Activated CD8-positive, alpha-beta T cell treated with anti-CD3 and anti-CD28 coated beads for 36 hours (primary cell): ENCODE data around the gene RASL10A. TPM values are rescaled to one million over a fixed set of nuclear protein-coding genes. Genes with fewer than 3 reads are reported as not detected.

Experiments
- ATAC-seq: fragments of 200-7000 bp; cut with Tn5 transposase; one replicate; pipeline ENCODE4 v1.10.0; 2021; ENCODE audit warnings: mild to moderate bottlenecking, moderate library complexity
- CTCF ChIA-PET: fragments of 350-600 bp; sonication (Branson Sonifier 250); formaldehyde crosslinking; loops from one replicate; lab custom pipeline; 2021; ENCODE audit warnings: antibody characterized with exemption; lab: Charles Lee
- POLR2A ChIA-PET: fragments of 350-600 bp; sonication (Branson Sonifier 250); formaldehyde crosslinking; loops from one replicate; lab custom pipeline; 2021; ENCODE audit warnings: antibody characterized with exemption; lab: Charles Lee
- DNase-seq: peaks from one replicate; pipeline ENCODE4 v3.0.0-alpha.2; 2020
- H3K27ac Mint-ChIP-seq: one replicate; pipeline ENCODE4 v1.8.0; 2021; ENCODE audit warnings: mild to moderate bottlenecking, mixed read lengths
- H3K27me3 Mint-ChIP-seq: one replicate; pipeline ENCODE4 v1.8.0; 2021; ENCODE audit warnings: mixed read lengths
- H3K36me3 Mint-ChIP-seq: one replicate; pipeline ENCODE4 v1.8.0; 2021; ENCODE audit warnings: low read depth, mixed read lengths
- H3K4me1 Mint-ChIP-seq: one replicate; pipeline ENCODE4 v1.8.0; 2021; ENCODE audit warnings: low read depth, mixed read lengths
- H3K4me3 Mint-ChIP-seq: one replicate; pipeline ENCODE4 v1.8.0; 2021; ENCODE audit warnings: mild to moderate bottlenecking, moderate library complexity, mixed read lengths
- H3K9me3 Mint-ChIP-seq: one replicate; pipeline ENCODE4 v1.8.0; 2021; ENCODE audit warnings: mixed read lengths
- CTCF ChIP-seq: fragments of 200-600 bp; IDR thresholded peaks from one replicate; pipeline ENCODE4 v1.8.0; 2022; ENCODE audit warnings: antibody characterized with exemption, mild to moderate bottlenecking
- intact Hi-C: fragments of 100-400 bp; cut with micrococcal nuclease; formaldehyde crosslinking; loops from one replicate; pipeline ENCODE4 v1.10.0; 2022
- total RNA-seq, 2 experiments: library from RNA; stranded (reverse); gene quantifications; one replicate each; pipeline ENCODE4 v1.2.3, GENCODE V29; 2021

Gene RASL10A
- total RNA-seq, 2 experiments from 2014 or later: 0.56 TPM; not detected in 1

GRCh38 chr22:29288837-29289236, 26.7 kb downstream of the RASL10A start:
- intact Hi-C loops: no loop called here
- peaks cover 17% of the 10 kb centered on the region for H3K4me1 Mint-ChIP-seq
- peaks cover 60% of the 10 kb centered on the region for H3K36me3 Mint-ChIP-seq
- ChIA-PET CTCF (interaction anchor here (1.3 kb wide), 1 partner anchor 25 kb away, joined by 3 read pairs; no protein-coding TSS in a partner anchor), POLR2A (interaction anchor here (1.1 to 8.3 kb wide), 4 partner anchors 10 to 21 kb away, joined by 4 to 51 read pairs (median 6); partner anchors contain the start of genes EWSR1 and RHBDD3)
- no peaks in the 10 kb centered on the region for H3K27me3 Mint-ChIP-seq
- H3K9me3 Mint-ChIP-seq: no peaks in the 10 kb centered on the region
- ATAC-seq (no peak), DNase-seq (no peak)
- peak overlapping the region; percentile 0 for H3K27ac Mint-ChIP-seq
- TF ChIP-seq CTCF: no peak
- no peak overlapping the region for H3K4me3 Mint-ChIP-seq

GRCh38 chr22:29284196-29284595, 31.3 kb downstream of the RASL10A start:
- peaks cover 19% of the 10 kb centered on the region for H3K4me1 Mint-ChIP-seq
- ChIA-PET CTCF (interaction anchor here (1.2 kb wide), 1 partner anchor 12 kb away, joined by 3 read pairs; no protein-coding TSS in a partner anchor), POLR2A (interaction anchor here (1.2 to 8.3 kb wide), 3 partner anchors 10 to 20 kb away, joined by 3 to 51 read pairs (median 8); no protein-coding TSS in a partner anchor)
- H3K4me3 Mint-ChIP-seq: no peak overlapping the region
- ATAC-seq (no peak), DNase-seq (no peak)
- peaks cover 71% of the 10 kb centered on the region for H3K36me3 Mint-ChIP-seq
- no peak for TF ChIP-seq CTCF
- no peak overlapping the region for H3K27ac Mint-ChIP-seq
- intact Hi-C loops: no loop called here
- H3K27me3 Mint-ChIP-seq: no peaks in the 10 kb centered on the region
- H3K9me3 Mint-ChIP-seq: no peaks in the 10 kb centered on the region

GRCh38 chr22:29277927-29278326, 37.6 kb downstream of the RASL10A start:
- Mint-ChIP-seq H3K4me3 (no peak overlapping the region), H3K4me1 (peaks cover 53% of the 10 kb centered on the region), H3K36me3 (peaks cover 83% of the 10 kb centered on the region), H3K27ac (peak overlapping the region; percentile 47), H3K9me3 (no peaks in the 10 kb centered on the region), H3K27me3 (no peaks in the 10 kb centered on the region)
- TF ChIP-seq CTCF: no peak
- intact Hi-C loops: no loop called here
- ATAC-seq (no peak), DNase-seq (no peak)
- ChIA-PET CTCF (interaction anchor here (0.7 to 1.6 kb wide), 2 partner anchors 10 to 28 kb away, joined by 3 to 4 read pairs; partner anchors contain the start of gene GAS2L1), POLR2A (interaction anchor here (0.7 to 2.8 kb wide), 8 partner anchors 8 to 36 kb away, joined by 3 to 14 read pairs (median 6); partner anchors contain the start of genes EWSR1 and GAS2L1)

GRCh38 chr22:29275819-29276565, 39.5 kb downstream of the RASL10A start:
- no peaks in the 10 kb centered on the region for H3K27me3 Mint-ChIP-seq
- ChIA-PET CTCF (interaction anchor here (1.2 to 2.0 kb wide), 2 partner anchors 37 to 122 kb away, joined by 3 to 6 read pairs; no protein-coding TSS in a partner anchor), POLR2A (interaction anchor here (0.6 to 2.4 kb wide), 12 partner anchors 7 to 44 kb away, joined by 3 to 14 read pairs (median 5); partner anchors contain the start of genes EWSR1 and GAS2L1)
- H3K4me3 Mint-ChIP-seq: no peak overlapping the region
- H3K27ac Mint-ChIP-seq: peak overlapping the region; percentile 67
- no peaks in the 10 kb centered on the region for H3K9me3 Mint-ChIP-seq
- intact Hi-C loops: no loop called here
- peaks cover 68% of the 10 kb centered on the region for H3K4me1 Mint-ChIP-seq
- H3K36me3 Mint-ChIP-seq: peaks cover 83% of the 10 kb centered on the region
- no peak for TF ChIP-seq CTCF
- ATAC-seq (no peak), DNase-seq (no peak)
